HG02885 (cell line): ENCODE measurements around the gene AKAP13.
"Not testable (repeated sequence)": the region's sequence is repeated elsewhere in the genome, so short reads cannot be mapped to it uniquely, and the experiment has no call there.

Experiments used
- ATAC-seq: cut with Tn5 transposase; IDR thresholded peaks from one replicate; pipeline ENCODE4 v1.9.1; 2021; ENCODE audit warnings: mild to moderate bottlenecking; ENCODE audit not compliant: unreplicated experiment, poor library complexity

Gene AKAP13

GRCh38 chr15:85470563-85471271 is 90.3 kb downstream of the AKAP13 start:
- ATAC-seq, result no peak

- no peak for ATAC-seq
Observed at GRCh38 chr15:85472349-85472748, 91.9 kb downstream of the AKAP13 start.

GRCh38 chr15:85473455-85473854 is 93.1 kb downstream of the AKAP13 start:
- ATAC-seq, result peak; percentile 56

GRCh38 chr15:85474700-85475316 is 94.4 kb downstream of the AKAP13 start:
- no peak for ATAC-seq

GRCh38 chr15:85475317-85475701 is 94.9 kb downstream of the AKAP13 start:
- ATAC-seq, result no peak

- ATAC-seq, result no peak
Observed at GRCh38 chr15:85475711-85476110, 95.3 kb downstream of the AKAP13 start.

GRCh38 chr15:85477061-85477460 is 96.7 kb downstream of the AKAP13 start:
- ATAC-seq, result no peak

- no peak for ATAC-seq
Observed at GRCh38 chr15:85477730-85478129, 97.3 kb downstream of the AKAP13 start.

- ATAC-seq, result no peak
Observed at GRCh38 chr15:85479071-85479647, 98.8 kb downstream of the AKAP13 start.

GRCh38 chr15:85480923-85481322 is 100.5 kb downstream of the AKAP13 start:
- no peak for ATAC-seq

GRCh38 chr15:85481543-85481942 is 101.1 kb downstream of the AKAP13 start:
- not testable (repeated sequence) for ATAC-seq

- no peak for ATAC-seq
Observed at GRCh38 chr15:85482894-85483293, 102.5 kb downstream of the AKAP13 start.

GRCh38 chr15:85483955-85484354 is 103.6 kb downstream of the AKAP13 start:
- not testable (repeated sequence) for ATAC-seq

GRCh38 chr15:85484923-85485322 is 104.5 kb downstream of the AKAP13 start:
- not testable (repeated sequence) for ATAC-seq

GRCh38 chr15:85485956-85486567 is 105.7 kb downstream of the AKAP13 start:
- ATAC-seq, result peak; percentile 75

- not testable (repeated sequence) for ATAC-seq
Observed at GRCh38 chr15:85487796-85488195, 107.4 kb downstream of the AKAP13 start.

GRCh38 chr15:85488997-85489396 is 108.6 kb downstream of the AKAP13 start:
- ATAC-seq, result no peak

- ATAC-seq, result no peak
Observed at GRCh38 chr15:85489773-85490493, 109.5 kb downstream of the AKAP13 start.

GRCh38 chr15:85490856-85491255 is 110.5 kb downstream of the AKAP13 start:
- ATAC-seq, result no peak

- no peak for ATAC-seq
Observed at GRCh38 chr15:85491691-85492090, 111.3 kb downstream of the AKAP13 start.

- ATAC-seq, result no peak
Observed at GRCh38 chr15:85492406-85492805, 112.0 kb downstream of the AKAP13 start.
